ENCODE measurements around the gene SIGLEC10. TPM values are rescaled to one million over a fixed set of nuclear protein-coding genes. Genes with fewer than 3 reads are reported as not detected.
A peak's percentile ranks its signal among the peaks of the same experiment; 100 is the strongest.

Gene SIGLEC10
- total RNA-seq, 1 donor from 2014 or later: 2.3 TPM

GRCh38 chr19:51372021-51372648, 45.3 kb downstream of the SIGLEC10 start:
- intact Hi-C loops (cut with micrococcal nuclease): loop anchor here (1.0 kb wide), 2 partner anchors 22 to 69 kb away; no protein-coding TSS in a partner anchor
- H3K27ac Mint-ChIP-seq: peak overlapping the region; percentile 98
- DNase-seq: no peak
- H3K9me3 Mint-ChIP-seq: peaks cover 8% of the 10 kb centered on the region
- peaks cover 37% of the 10 kb centered on the region for H3K36me3 Mint-ChIP-seq (ENCODE audit: low read depth)
- peak overlapping the region; percentile 98 for H3K4me3 Mint-ChIP-seq
- H3K4me1 Mint-ChIP-seq: peaks cover 72% of the 10 kb centered on the region
- H3K27me3 Mint-ChIP-seq: no peaks in the 10 kb centered on the region

- Mint-ChIP-seq H3K4me3 (peak overlapping the region; percentile 98), H3K4me1 (peaks cover 65% of the 10 kb centered on the region), H3K9me3 (peaks cover 8% of the 10 kb centered on the region), H3K36me3 (ENCODE audit: low read depth) (peaks cover 45% of the 10 kb centered on the region), H3K27ac (peak overlapping the region; percentile 98), H3K27me3 (no peaks in the 10 kb centered on the region)
- DNase-seq: no peak
- intact Hi-C loops (cut with micrococcal nuclease): no loop called here
These were observed 46.2 kb downstream of the SIGLEC10 start for GRCh38 chr19:51371186-51371690.

- intact Hi-C loops (cut with micrococcal nuclease): no loop called here
- Mint-ChIP-seq H3K27ac (peak overlapping the region; percentile 98), H3K4me3 (peak overlapping the region; percentile 98), H3K27me3 (no peaks in the 10 kb centered on the region), H3K9me3 (peaks cover 6% of the 10 kb centered on the region), H3K4me1 (peaks cover 62% of the 10 kb centered on the region), H3K36me3 (ENCODE audit: low read depth) (peaks cover 51% of the 10 kb centered on the region)
- DNase-seq: no peak
These were observed 47.2 kb downstream of the SIGLEC10 start for GRCh38 chr19:51370230-51370629.

GRCh38 chr19:51368366-51369282, 48.8 kb downstream of the SIGLEC10 start, which contains the start of gene CLDND2:
Gene CLDND2 (minus strand): TSS chr19:51369003. CDS start chr19:51368577, 426 bp downstream.
- H3K4me3 Mint-ChIP-seq: peak within 1 kb of the TSS; percentile 98
- H3K4me1 Mint-ChIP-seq: peaks cover 59% of the 10 kb centered on the region
- peaks cover 61% of the 10 kb centered on the region for H3K36me3 Mint-ChIP-seq (ENCODE audit: low read depth)
- H3K27ac Mint-ChIP-seq: peak within 1 kb of the TSS; percentile 98
- intact Hi-C loops (cut with micrococcal nuclease): loop anchor here (5.0 kb wide), 1 partner anchor 261 kb away; the partner anchor contains the start of gene CTU1
- DNase-seq: peak; percentile 66
- H3K27me3 Mint-ChIP-seq: no peaks in the 10 kb centered on the region
- H3K9me3 Mint-ChIP-seq: no peaks in the 10 kb centered on the region

- H3K27ac Mint-ChIP-seq: peak overlapping the region; percentile 98
- intact Hi-C loops (cut with micrococcal nuclease): loop anchor here (1.0 to 5.0 kb wide), 4 partner anchors 8 to 260 kb away; partner anchors contain the start of gene CTU1
- peak; percentile 99 for DNase-seq
- H3K36me3 Mint-ChIP-seq (ENCODE audit: low read depth): peaks cover 61% of the 10 kb centered on the region
- no peaks in the 10 kb centered on the region for H3K9me3 Mint-ChIP-seq
- H3K27me3 Mint-ChIP-seq: no peaks in the 10 kb centered on the region
- H3K4me3 Mint-ChIP-seq: peak overlapping the region; percentile 98
- H3K4me1 Mint-ChIP-seq: peaks cover 57% of the 10 kb centered on the region
These were observed 49.7 kb downstream of the SIGLEC10 start for GRCh38 chr19:51367565-51368365.

GRCh38 chr19:51367255-51367564, 50.2 kb downstream of the SIGLEC10 start:
- Mint-ChIP-seq H3K27me3 (no peaks in the 10 kb centered on the region), H3K36me3 (ENCODE audit: low read depth) (peaks cover 61% of the 10 kb centered on the region), H3K4me3 (peak overlapping the region; percentile 98), H3K4me1 (peaks cover 57% of the 10 kb centered on the region), H3K9me3 (no peaks in the 10 kb centered on the region), H3K27ac (peak overlapping the region; percentile 98)
- no peak for DNase-seq
- intact Hi-C loops (cut with micrococcal nuclease): loop anchor here (1.0 to 5.0 kb wide), 4 partner anchors 8 to 260 kb away; partner anchors contain the start of gene CTU1

- intact Hi-C loops (cut with micrococcal nuclease): loop anchor here (1.0 to 5.0 kb wide), 4 partner anchors 9 to 259 kb away; partner anchors contain the start of gene CTU1
- peak overlapping the region; percentile 98 for H3K27ac Mint-ChIP-seq
- no peaks in the 10 kb centered on the region for H3K9me3 Mint-ChIP-seq
- H3K4me1 Mint-ChIP-seq: peaks cover 56% of the 10 kb centered on the region
- no peaks in the 10 kb centered on the region for H3K27me3 Mint-ChIP-seq
- peak; percentile 98 for DNase-seq
- peaks cover 63% of the 10 kb centered on the region for H3K36me3 Mint-ChIP-seq (ENCODE audit: low read depth)
- peak overlapping the region; percentile 98 for H3K4me3 Mint-ChIP-seq
These were observed 50.8 kb downstream of the SIGLEC10 start for GRCh38 chr19:51366389-51367254.

GRCh38 chr19:51365965-51366388, 51.5 kb downstream of the SIGLEC10 start, which contains the start of gene ETFB:
Gene ETFB (minus strand): TSS chr19:51366388. CDS start chr19:51366326, 62 bp downstream.
- Mint-ChIP-seq H3K4me1 (peaks cover 50% of the 10 kb centered on the region), H3K27me3 (no peaks in the 10 kb centered on the region), H3K9me3 (no peaks in the 10 kb centered on the region), H3K36me3 (ENCODE audit: low read depth) (peaks cover 56% of the 10 kb centered on the region), H3K4me3 (peak within 1 kb of the TSS; percentile 98), H3K27ac (peak within 1 kb of the TSS; percentile 98)
- intact Hi-C loops (cut with micrococcal nuclease): loop anchor here (1.0 to 5.0 kb wide), 2 partner anchors 259 to 337 kb away; partner anchors contain the start of gene CTU1
- DNase-seq: no peak

GRCh38 chr19:51365211-51365964, 52.1 kb downstream of the SIGLEC10 start:
- intact Hi-C loops (cut with micrococcal nuclease): loop anchor here (1.0 to 5.0 kb wide), 2 partner anchors 258 to 338 kb away; partner anchors contain the start of gene CTU1
- peaks cover 51% of the 10 kb centered on the region for H3K36me3 Mint-ChIP-seq (ENCODE audit: low read depth)
- DNase-seq: peak; percentile 75
- no peaks in the 10 kb centered on the region for H3K9me3 Mint-ChIP-seq
- H3K4me3 Mint-ChIP-seq: peak overlapping the region; percentile 98
- H3K27ac Mint-ChIP-seq: peak overlapping the region; percentile 98
- H3K27me3 Mint-ChIP-seq: no peaks in the 10 kb centered on the region
- H3K4me1 Mint-ChIP-seq: peaks cover 45% of the 10 kb centered on the region

GRCh38 chr19:51364200-51365106, 53.0 kb downstream of the SIGLEC10 start:
- Mint-ChIP-seq H3K9me3 (no peaks in the 10 kb centered on the region), H3K4me1 (peaks cover 45% of the 10 kb centered on the region), H3K27me3 (no peaks in the 10 kb centered on the region), H3K4me3 (peak overlapping the region; percentile 82), H3K36me3 (ENCODE audit: low read depth) (peaks cover 47% of the 10 kb centered on the region), H3K27ac (peak overlapping the region; percentile 98)
- intact Hi-C loops (cut with micrococcal nuclease): loop anchor here (1.0 to 5.0 kb wide), 2 partner anchors 257 to 339 kb away; partner anchors contain the start of gene CTU1
- DNase-seq: no peak

- no peak for DNase-seq
- H3K4me3 Mint-ChIP-seq: no peak overlapping the region
- no peaks in the 10 kb centered on the region for H3K9me3 Mint-ChIP-seq
- peaks cover 33% of the 10 kb centered on the region for H3K36me3 Mint-ChIP-seq (ENCODE audit: low read depth)
- H3K4me1 Mint-ChIP-seq: peaks cover 44% of the 10 kb centered on the region
- no peaks in the 10 kb centered on the region for H3K27me3 Mint-ChIP-seq
- intact Hi-C loops (cut with micrococcal nuclease): no loop called here
- peak overlapping the region; percentile 37 for H3K27ac Mint-ChIP-seq
These were observed 56.2 kb downstream of the SIGLEC10 start for GRCh38 chr19:51361239-51361638.
